COLO668 (cell line): ENCODE data around the gene RBM20.
A peak's percentile ranks its signal among the peaks of the same experiment; 100 is the strongest.
"Not testable (repeated sequence)": the region's sequence is repeated elsewhere in the genome, so short reads cannot be mapped to it uniquely, and the experiment has no call there.

Source experiments
- DNase-seq: peaks from one replicate; lab custom pipeline; 2025; ENCODE audit not compliant: unreplicated experiment; lab: John Stamatoyannopoulos, UW

The RBM20 gene

GRCh38 chr10:110758898-110759297 lies 114.8 kb downstream of the RBM20 start:
- no peak for DNase-seq

GRCh38 chr10:110759523-110759922 lies 115.4 kb downstream of the RBM20 start:
- DNase-seq, result no peak

GRCh38 chr10:110762109-110762848 lies 118.1 kb downstream of the RBM20 start:
- peak; percentile 60 for DNase-seq

GRCh38 chr10:110762849-110763211 lies 118.7 kb downstream of the RBM20 start:
- no peak for DNase-seq

- DNase-seq, result no peak
Measured at GRCh38 chr10:110764378-110764777, 120.2 kb downstream of the RBM20 start.

GRCh38 chr10:110764793-110765512 lies 120.8 kb downstream of the RBM20 start:
- DNase-seq, result no peak

GRCh38 chr10:110765513-110766319 lies 121.6 kb downstream of the RBM20 start:
- DNase-seq, result no peak

- DNase-seq, result not testable (repeated sequence)
Measured at GRCh38 chr10:110767601-110768000, 123.5 kb downstream of the RBM20 start.

- no peak for DNase-seq
Measured at GRCh38 chr10:110770243-110770642, 126.1 kb downstream of the RBM20 start.

GRCh38 chr10:110771486-110771885 lies 127.3 kb downstream of the RBM20 start:
- DNase-seq, result no peak

- no peak for DNase-seq
Measured at GRCh38 chr10:110771991-110772390, 127.9 kb downstream of the RBM20 start.

GRCh38 chr10:110772454-110773025 lies 128.4 kb downstream of the RBM20 start:
- DNase-seq, result no peak

- DNase-seq, result no peak
Measured at GRCh38 chr10:110773693-110774068, 129.5 kb downstream of the RBM20 start.

GRCh38 chr10:110774069-110775019 lies 130.2 kb downstream of the RBM20 start:
- no peak for DNase-seq

- no peak for DNase-seq
Measured at GRCh38 chr10:110775020-110775375, 130.9 kb downstream of the RBM20 start.

- DNase-seq, result no peak
Measured at GRCh38 chr10:110775406-110775805, 131.3 kb downstream of the RBM20 start.

GRCh38 chr10:110777017-110777416 lies 132.9 kb downstream of the RBM20 start:
- DNase-seq, result no peak

GRCh38 chr10:110777661-110778060 lies 133.5 kb downstream of the RBM20 start:
- no peak for DNase-seq

GRCh38 chr10:110778211-110778610 lies 134.1 kb downstream of the RBM20 start:
- DNase-seq, result no peak

GRCh38 chr10:110779489-110779888 lies 135.4 kb downstream of the RBM20 start:
- DNase-seq, result no peak
